ENCODE measurements around the gene TOLLIP.
"Not testable (repeated sequence)": the region's sequence is repeated elsewhere in the genome, so short reads cannot be mapped to it uniquely, and the experiment has no call there.

TOLLIP gene

DNA sequence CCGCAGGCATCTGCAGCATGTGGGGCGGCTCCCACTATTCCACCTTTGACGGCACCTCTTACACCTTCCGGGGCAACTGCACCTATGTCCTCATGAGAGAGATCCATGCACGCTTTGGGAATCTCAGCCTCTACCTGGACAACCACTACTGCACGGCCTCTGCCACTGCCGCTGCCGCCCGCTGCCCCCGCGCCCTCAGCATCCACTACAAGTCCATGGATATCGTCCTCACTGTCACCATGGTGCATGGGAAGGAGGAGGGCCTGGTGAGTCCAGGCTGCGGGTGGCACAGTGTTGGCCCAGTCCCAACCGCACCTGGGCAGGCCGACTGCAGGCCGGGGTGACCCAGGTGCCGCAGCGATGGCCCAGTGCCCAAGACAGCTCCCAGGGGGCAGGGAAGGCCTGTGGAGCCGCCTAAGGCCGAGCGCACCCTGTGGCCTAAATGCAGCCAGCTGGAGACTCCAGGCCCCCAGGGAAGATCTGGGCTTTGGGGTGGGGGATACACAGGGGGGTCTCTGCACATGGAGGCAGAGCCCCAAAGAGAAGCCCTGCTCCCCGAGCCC lies 55.3 kb downstream of the TOLLIP start:
- FAIRE-seq = no peak
- TF ChIP-seq POLR2A (IDR thresholded peaks at IDR 0.05; ENCODE audit: low read depth, low read length) (no peak), POLR2AphosphoS5 (IDR thresholded peaks at IDR 0.05; ENCODE audit: low read depth, low read length) (no peak), TAF1 (IDR thresholded peaks at IDR 0.05; ENCODE audit: borderline replicate concordance, low read depth, low read length) (no peak)
- DNase-seq (ENCODE audit: insufficient read length) = no peak

DNA sequence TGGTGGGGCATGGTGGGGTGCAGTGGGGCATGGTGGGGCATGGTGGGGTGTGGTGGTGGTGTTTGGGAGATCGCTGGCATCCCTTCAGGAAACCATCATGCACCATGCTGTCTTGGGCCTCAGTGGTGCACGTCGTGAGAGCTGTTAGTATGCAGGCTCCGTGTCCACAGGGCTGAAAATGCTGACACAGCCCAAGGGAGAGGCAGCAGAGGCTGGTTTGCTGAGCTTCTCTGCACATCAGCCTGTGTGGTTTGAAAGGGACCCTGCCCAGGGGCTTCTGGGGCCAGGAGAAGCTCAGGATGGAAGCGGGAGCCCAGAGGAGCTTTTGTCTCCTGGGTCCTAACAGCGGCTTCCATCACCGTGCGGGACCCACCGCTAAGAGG lies 56.3 kb downstream of the TOLLIP start:
- TF ChIP-seq POLR2AphosphoS5 (IDR thresholded peaks at IDR 0.05; ENCODE audit: low read depth, low read length) (no peak), POLR2A (IDR thresholded peaks at IDR 0.05; ENCODE audit: low read depth, low read length) (no peak), TAF1 (IDR thresholded peaks at IDR 0.05; ENCODE audit: borderline replicate concordance, low read depth, low read length) (no peak)
- no peak for FAIRE-seq
- no peak for DNase-seq (ENCODE audit: insufficient read length)

DNA sequence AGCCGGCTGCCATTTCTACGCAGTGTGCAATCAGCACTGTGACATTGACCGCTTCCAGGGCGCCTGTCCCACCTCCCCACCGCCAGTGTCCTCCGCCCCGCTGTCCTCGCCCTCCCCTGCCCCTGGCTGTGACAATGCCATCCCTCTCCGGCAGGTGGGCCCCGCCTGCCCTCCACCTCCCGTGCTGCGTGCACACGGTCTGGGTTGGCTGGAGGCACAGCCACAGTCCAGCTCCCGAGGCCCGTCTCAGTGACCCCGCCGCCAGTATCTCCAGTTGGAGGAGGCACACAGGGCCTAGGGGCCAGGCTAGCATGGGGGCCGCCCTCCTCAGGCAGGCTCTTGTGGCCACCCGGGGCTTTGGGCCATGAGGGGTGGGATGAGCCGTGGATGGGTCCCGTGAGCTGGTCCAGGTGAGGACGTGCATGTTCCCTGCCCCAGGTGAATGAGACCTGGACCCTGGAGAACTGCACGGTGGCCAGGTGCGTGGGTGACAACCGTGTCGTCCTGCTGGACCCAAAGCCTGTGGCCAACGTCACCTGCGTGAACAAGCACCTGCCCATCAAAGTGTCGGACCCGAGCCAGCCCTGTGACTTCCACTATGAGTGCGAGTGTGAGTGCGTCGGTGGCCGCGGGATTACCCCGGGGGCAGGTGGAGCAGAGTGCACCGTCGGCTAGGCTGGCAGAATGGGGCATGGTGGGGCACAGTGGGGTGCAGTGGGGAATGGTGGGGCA lies 56.9 kb downstream of the TOLLIP start:
- no peak for TF ChIP-seq POLR2AphosphoS5 (IDR thresholded peaks at IDR 0.05; ENCODE audit: low read depth, low read length)
- TF ChIP-seq TAF1 (IDR thresholded peaks at IDR 0.05; ENCODE audit: borderline replicate concordance, low read depth, low read length) = no peak
- TF ChIP-seq POLR2A (IDR thresholded peaks at IDR 0.05; ENCODE audit: low read depth, low read length) = no peak
- no peak for DNase-seq (ENCODE audit: insufficient read length)
- FAIRE-seq = no peak

DNA sequence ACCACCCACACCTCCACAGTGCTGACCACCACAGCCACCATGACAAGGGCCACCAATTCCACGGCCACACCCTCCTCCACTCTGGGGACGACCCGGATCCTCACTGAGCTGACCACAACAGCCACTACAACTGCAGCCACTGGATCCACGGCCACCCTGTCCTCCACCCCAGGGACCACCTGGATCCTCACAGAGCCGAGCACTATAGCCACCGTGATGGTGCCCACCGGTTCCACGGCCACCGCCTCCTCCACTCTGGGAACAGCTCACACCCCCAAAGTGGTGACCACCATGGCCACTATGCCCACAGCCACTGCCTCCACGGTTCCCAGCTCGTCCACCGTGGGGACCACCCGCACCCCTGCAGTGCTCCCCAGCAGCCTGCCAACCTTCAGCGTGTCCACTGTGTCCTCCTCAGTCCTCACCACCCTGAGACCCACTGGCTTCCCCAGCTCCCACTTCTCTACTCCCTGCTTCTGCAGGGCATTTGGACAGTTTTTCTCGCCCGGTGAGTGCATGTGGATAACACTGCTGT lies 58.1 kb downstream of the TOLLIP start:
- no peak for FAIRE-seq
- TF ChIP-seq POLR2AphosphoS5 (IDR thresholded peaks at IDR 0.05; ENCODE audit: low read depth, low read length) (no peak), POLR2A (IDR thresholded peaks at IDR 0.05; ENCODE audit: low read depth, low read length) (no peak), TAF1 (IDR thresholded peaks at IDR 0.05; ENCODE audit: borderline replicate concordance, low read depth, low read length) (no peak)
- no peak for DNase-seq (ENCODE audit: insufficient read length)

DNA sequence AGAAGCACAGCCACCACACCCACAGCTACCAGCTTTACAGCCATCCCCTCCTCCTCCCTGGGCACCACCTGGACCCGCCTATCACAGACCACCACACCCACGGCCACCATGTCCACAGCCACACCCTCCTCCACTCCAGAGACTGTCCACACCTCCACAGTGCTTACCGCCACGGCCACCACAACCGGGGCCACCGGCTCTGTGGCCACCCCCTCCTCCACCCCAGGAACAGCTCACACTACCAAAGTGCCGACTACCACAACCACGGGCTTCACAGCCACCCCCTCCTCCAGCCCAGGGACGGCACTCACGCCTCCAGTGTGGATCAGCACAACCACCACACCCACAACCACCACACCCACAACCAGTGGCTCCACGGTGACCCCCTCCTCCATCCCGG lies 59.0 kb downstream of the TOLLIP start:
- DNase-seq (ENCODE audit: insufficient read length); FAIRE-seq: not testable (repeated sequence)

DNA sequence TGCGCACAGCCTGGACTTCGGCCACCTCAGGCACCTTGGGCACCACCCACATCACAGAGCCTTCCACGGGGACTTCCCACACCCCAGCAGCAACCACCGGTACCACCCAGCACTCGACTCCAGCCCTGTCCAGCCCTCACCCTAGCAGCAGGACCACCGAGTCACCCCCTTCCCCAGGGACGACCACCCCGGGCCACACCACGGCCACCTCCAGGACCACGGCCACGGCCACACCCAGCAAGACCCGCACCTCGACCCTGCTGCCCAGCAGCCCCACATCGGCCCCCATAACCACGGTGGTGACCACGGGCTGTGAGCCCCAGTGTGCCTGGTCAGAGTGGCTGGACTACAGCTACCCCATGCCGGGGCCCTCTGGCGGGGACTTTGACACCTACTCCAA lies 60.5 kb downstream of the TOLLIP start:
- not testable (repeated sequence) for DNase-seq (ENCODE audit: insufficient read length); FAIRE-seq

DNA sequence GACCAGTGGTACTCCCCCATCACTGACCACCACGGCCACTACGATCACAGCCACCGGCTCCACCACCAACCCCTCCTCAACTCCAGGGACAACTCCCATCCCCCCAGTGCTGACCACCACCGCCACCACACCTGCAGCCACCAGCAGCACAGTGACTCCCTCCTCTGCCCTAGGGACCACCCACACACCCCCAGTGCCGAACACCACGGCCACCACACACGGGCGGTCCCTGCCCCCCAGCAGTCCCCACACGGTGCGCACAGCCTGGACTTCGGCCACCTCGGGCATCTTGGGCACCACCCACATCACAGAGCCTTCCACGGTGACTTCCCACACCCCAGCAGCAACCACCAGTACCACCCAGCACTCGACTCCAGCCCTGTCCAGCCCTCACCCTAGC lies 62.4 kb downstream of the TOLLIP start:
- FAIRE-seq; DNase-seq (ENCODE audit: insufficient read length): not testable (repeated sequence)

DNA sequence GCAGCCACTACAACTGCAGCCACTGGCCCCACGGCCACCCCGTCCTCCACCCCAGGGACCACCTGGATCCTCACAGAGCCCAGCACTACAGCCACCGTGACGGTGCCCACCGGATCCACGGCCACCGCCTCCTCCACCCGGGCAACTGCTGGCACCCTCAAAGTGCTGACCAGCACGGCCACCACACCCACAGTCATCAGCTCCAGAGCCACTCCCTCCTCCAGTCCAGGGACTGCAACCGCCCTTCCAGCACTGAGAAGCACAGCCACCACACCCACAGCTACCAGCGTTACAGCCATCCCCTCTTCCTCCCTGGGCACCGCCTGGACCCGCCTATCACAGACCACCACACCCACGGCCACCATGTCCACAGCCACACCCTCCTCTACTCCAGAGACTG lies 63.1 kb downstream of the TOLLIP start:
- not testable (repeated sequence) for DNase-seq (ENCODE audit: insufficient read length); FAIRE-seq

DNA sequence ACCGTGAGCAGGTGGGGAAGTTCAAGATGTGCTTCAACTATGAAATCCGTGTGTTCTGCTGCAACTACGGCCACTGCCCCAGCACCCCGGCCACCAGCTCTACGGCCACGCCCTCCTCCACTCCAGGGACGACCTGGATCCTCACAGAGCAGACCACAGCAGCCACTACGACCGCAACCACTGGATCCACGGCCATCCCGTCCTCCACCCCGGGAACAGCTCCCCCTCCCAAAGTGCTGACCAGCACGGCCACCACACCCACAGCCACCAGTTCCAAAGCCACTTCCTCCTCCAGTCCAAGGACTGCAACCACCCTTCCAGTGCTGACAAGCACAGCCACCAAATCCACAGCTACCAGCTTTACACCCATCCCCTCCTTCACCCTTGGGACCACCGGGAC lies 63.7 kb downstream of the TOLLIP start:
- FAIRE-seq; DNase-seq (ENCODE audit: insufficient read length): not testable (repeated sequence)

DNA sequence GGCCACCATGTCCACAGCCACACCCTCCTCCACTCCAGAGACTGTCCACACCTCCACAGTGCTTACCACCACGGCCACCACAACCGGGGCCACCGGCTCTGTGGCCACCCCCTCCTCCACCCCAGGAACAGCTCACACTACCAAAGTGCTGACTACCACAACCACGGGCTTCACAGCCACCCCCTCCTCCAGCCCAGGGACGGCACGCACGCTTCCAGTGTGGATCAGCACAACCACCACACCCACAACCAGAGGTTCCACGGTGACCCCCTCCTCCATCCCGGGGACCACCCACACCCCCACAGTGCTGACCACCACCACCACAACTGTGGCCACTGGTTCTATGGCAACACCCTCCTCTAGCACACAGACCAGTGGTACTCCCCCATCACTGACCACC lies 64.9 kb downstream of the TOLLIP start:
- not testable (repeated sequence) for FAIRE-seq; DNase-seq (ENCODE audit: insufficient read length)

DNA sequence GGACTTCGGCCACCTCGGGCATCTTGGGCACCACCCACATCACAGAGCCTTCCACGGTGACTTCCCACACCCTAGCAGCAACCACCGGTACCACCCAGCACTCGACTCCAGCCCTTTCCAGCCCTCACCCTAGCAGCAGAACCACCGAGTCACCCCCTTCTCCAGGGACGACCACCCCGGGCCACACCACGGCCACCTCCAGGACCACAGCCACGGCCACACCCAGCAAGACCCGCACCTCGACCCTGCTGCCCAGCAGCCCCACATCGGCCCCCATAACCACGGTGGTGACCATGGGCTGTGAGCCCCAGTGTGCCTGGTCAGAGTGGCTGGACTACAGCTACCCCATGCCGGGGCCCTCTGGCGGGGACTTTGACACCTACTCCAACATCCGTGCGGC lies 65.9 kb downstream of the TOLLIP start:
- FAIRE-seq; DNase-seq (ENCODE audit: insufficient read length): not testable (repeated sequence)

DNA sequence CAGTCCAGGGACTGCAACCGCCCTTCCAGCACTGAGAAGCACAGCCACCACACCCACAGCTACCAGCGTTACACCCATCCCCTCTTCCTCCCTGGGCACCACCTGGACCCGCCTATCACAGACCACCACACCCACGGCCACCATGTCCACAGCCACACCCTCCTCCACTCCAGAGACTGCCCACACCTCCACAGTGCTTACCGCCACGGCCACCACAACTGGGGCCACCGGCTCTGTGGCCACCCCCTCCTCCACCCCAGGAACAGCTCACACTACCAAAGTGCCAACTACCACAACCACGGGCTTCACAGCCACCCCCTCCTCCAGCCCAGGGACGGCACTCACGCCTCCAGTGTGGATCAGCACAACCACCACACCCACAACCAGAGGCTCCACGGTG lies 66.7 kb downstream of the TOLLIP start:
- not testable (repeated sequence) for DNase-seq (ENCODE audit: insufficient read length); FAIRE-seq

DNA sequence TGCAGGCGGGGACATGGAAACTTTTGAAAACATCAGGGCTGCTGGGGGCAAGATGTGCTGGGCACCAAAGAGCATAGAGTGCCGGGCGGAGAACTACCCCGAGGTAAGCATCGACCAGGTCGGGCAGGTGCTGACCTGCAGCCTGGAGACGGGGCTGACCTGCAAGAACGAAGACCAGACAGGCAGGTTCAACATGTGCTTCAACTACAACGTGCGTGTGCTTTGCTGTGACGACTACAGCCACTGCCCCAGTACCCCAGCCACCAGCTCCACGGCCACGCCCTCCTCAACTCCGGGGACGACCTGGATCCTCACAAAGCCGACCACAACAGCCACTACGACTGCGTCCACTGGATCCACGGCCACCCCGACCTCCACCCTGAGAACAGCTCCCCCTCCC lies 67.1 kb downstream of the TOLLIP start:
- no peak for FAIRE-seq
- no peak for DNase-seq (ENCODE audit: insufficient read length)
- TF ChIP-seq TAF1 (IDR thresholded peaks at IDR 0.05; ENCODE audit: borderline replicate concordance, low read depth, low read length) = no peak
- TF ChIP-seq POLR2AphosphoS5 (IDR thresholded peaks at IDR 0.05; ENCODE audit: low read depth, low read length) = no peak
- no peak for TF ChIP-seq POLR2A (IDR thresholded peaks at IDR 0.05; ENCODE audit: low read depth, low read length)

DNA sequence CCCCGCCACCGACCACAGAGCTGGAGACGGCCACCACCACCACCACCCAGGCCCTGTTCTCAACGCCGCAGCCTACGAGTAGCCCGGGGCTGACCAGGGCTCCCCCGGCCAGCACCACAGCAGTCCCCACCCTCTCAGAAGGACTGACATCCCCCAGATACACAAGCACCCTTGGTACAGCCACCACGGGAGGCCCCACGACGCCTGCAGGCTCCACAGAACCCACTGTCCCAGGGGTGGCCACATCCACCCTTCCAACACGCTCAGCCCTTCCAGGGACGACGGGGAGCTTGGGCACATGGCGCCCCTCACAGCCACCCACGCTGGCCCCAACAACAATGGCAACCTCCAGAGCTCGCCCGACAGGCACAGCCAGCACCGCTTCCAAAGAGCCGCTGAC lies 67.7 kb downstream of the TOLLIP start:
- TF ChIP-seq TAF1 (IDR thresholded peaks at IDR 0.05; ENCODE audit: borderline replicate concordance, low read depth, low read length) (no peak), POLR2A (IDR thresholded peaks at IDR 0.05; ENCODE audit: low read depth, low read length) (no peak), POLR2AphosphoS5 (IDR thresholded peaks at IDR 0.05; ENCODE audit: low read depth, low read length) (no peak)
- DNase-seq (ENCODE audit: insufficient read length) (no peak), FAIRE-seq (no peak)
